SU-DHL-6 (cell line): ENCODE results near the gene DHX38.

ENCODE experiments used
- H2AFZ ChIP-seq: fragments of 200-600 bp; sonication (generic); 2 replicates; pipeline ENCODE4 v1.6.1; 2014; ENCODE audit warnings: low read depth, mild to moderate bottlenecking, moderate library complexity, mixed read lengths, antibody characterized with exemption, low read length; ENCODE audit not compliant: severe bottlenecking
- H3F3A ChIP-seq: fragments of 200-600 bp; shearing (Covaris generic); 2 replicates; pipeline ENCODE4 v1.6.0; 2016; ENCODE audit warnings: antibody characterized with exemption, mild to moderate bottlenecking; ENCODE audit not compliant: insufficient read depth
- H3K27ac ChIP-seq: fragments of 200-600 bp; sonication (generic); 2 replicates; pipeline ENCODE4 v1.5.1; 2016; ENCODE audit warnings: low read depth, mild to moderate bottlenecking, low read length, moderate library complexity, mixed read lengths
- H3K27me3 ChIP-seq: fragments of 200-600 bp; sonication (generic), shearing (Covaris generic); 2 replicates; pipeline ENCODE4 v1.6.0; 2014; ENCODE audit warnings: mild to moderate bottlenecking, low read length
- H3K36me3 ChIP-seq: fragments of 200-600 bp; sonication (generic); 2 replicates; pipeline ENCODE4 v1.6.1; 2014; ENCODE audit warnings: mild to moderate bottlenecking, low read length, mixed read lengths
- H3K4me2 ChIP-seq: fragments of 300-600, 200-600 bp; shearing (Covaris generic), sonication (generic); 2 replicates; pipeline ENCODE4 v1.6.0; 2014; ENCODE audit warnings: low read length, low read depth, mild to moderate bottlenecking; ENCODE audit not compliant: poor library complexity, severe bottlenecking
- H3K4me3 ChIP-seq: fragments of 200-600 bp; sonication (generic); 2 replicates; pipeline ENCODE4 v1.5.1; 2014; ENCODE audit warnings: antibody characterized with exemption, low read length, mild to moderate bottlenecking, mixed read lengths; ENCODE audit not compliant: insufficient read depth, poor library complexity, severe bottlenecking
- H3K79me2 ChIP-seq: fragments of 200-600 bp; sonication (generic); 2 replicates; pipeline ENCODE4 v1.6.1; 2014; ENCODE audit warnings: mild to moderate bottlenecking, low read length, moderate library complexity; ENCODE audit not compliant: insufficient read depth
- H3K9ac ChIP-seq: fragments of 200-600 bp; sonication (generic); 2 replicates; pipeline ENCODE4 v1.7.0; 2014; ENCODE audit warnings: mild to moderate bottlenecking, low read length
- H3K9me2 ChIP-seq: fragments of 200-600 bp; sonication (generic); replicated peaks from 2 replicates; pipeline ENCODE4 v1.6.1; 2014; ENCODE audit warnings: low read length; ENCODE audit not compliant: insufficient read depth
- H3K9me3 ChIP-seq: fragments of 200-600 bp; sonication (generic); 2 replicates; pipeline ENCODE4 v1.6.1; 2014; ENCODE audit warnings: low read length, mixed read lengths; ENCODE audit not compliant: insufficient read depth
- H4K20me1 ChIP-seq: fragments of 200-600 bp; sonication (generic); 2 replicates; pipeline ENCODE4 v1.6.1; 2014; ENCODE audit warnings: low read depth, mild to moderate bottlenecking, antibody characterized with exemption, low read length, moderate library complexity, mixed read lengths
- CTCF ChIP-seq: fragments of 200-600 bp; sonication (generic); IDR thresholded peaks from one replicate; pipeline ENCODE4 v1.5.1; 2017; ENCODE audit warnings: antibody characterized with exemption, mild to moderate bottlenecking, low read length, moderate library complexity; ENCODE audit not compliant: insufficient read depth, poor library complexity, severe bottlenecking
- EZH2phosphoT487 ChIP-seq: fragments of 200-600 bp; sonication (generic), shearing (Covaris generic); conservative IDR thresholded peaks from 2 replicates; pipeline ENCODE4 v1.6.1; 2018; ENCODE audit warnings: mild to moderate bottlenecking, antibody characterized with exemption, low read length, moderate library complexity, mixed read lengths

The DHX38 gene

GRCh38 chr16:72083778-72084404 is 9.8 kb upstream of the DHX38 start:
- H3K27ac ChIP-seq, result no peak overlapping the region
- no peaks in the 10 kb centered on the region for H4K20me1 ChIP-seq
- no peak overlapping the region for H3K4me2 ChIP-seq
- 0 out of 2 replicates have a peak, but pooled peaks cover 6% of the 10 kb centered on the region for H3K9me3 ChIP-seq
- no peaks in the 10 kb centered on the region for H3F3A ChIP-seq
- H3K4me3 ChIP-seq, result no peak overlapping the region
- no peaks in the 10 kb centered on the region for H3K9me2 ChIP-seq
- TF ChIP-seq EZH2phosphoT487, result no peak
- no peak for TF ChIP-seq CTCF
- H3K27me3 ChIP-seq, result no peaks in the 10 kb centered on the region
- H3K9ac ChIP-seq, result no peak overlapping the region
- H3K36me3 ChIP-seq, result peaks cover 15% of the 10 kb centered on the region; the same call in 1 of the 2 replicates
- no peak overlapping the region for H2AFZ ChIP-seq
- no peaks in the 10 kb centered on the region for H3K79me2 ChIP-seq

GRCh38 chr16:72084445-72084844 is 9.2 kb upstream of the DHX38 start:
- Histone ChIP-seq H3K9me2 (no peaks in the 10 kb centered on the region), H3K9ac (no peak overlapping the region), H3F3A (no peaks in the 10 kb centered on the region), H2AFZ (no peak overlapping the region), H3K4me3 (no peak overlapping the region), H3K27ac (no peak overlapping the region), H3K4me2 (no peak overlapping the region), H3K36me3 (peaks cover 18% of the 10 kb centered on the region; the same call in 1 of the 2 replicates), H4K20me1 (no peaks in the 10 kb centered on the region), H3K9me3 (0 out of 2 replicates have a peak, but pooled peaks cover 6% of the 10 kb centered on the region), H3K27me3 (no peaks in the 10 kb centered on the region), H3K79me2 (no peaks in the 10 kb centered on the region)
- TF ChIP-seq EZH2phosphoT487, result no peak

GRCh38 chr16:72085002-72085401 is 8.6 kb upstream of the DHX38 start:
- no peaks in the 10 kb centered on the region for H3K9me2 ChIP-seq
- no peak overlapping the region for H3K4me2 ChIP-seq
- TF ChIP-seq CTCF (no peak), EZH2phosphoT487 (no peak)
- H2AFZ ChIP-seq, result no peak overlapping the region
- H3K9ac ChIP-seq, result no peak overlapping the region
- 0 out of 2 replicates have a peak, but pooled peaks cover 6% of the 10 kb centered on the region for H3K9me3 ChIP-seq
- no peaks in the 10 kb centered on the region for H3K27me3 ChIP-seq
- H3K4me3 ChIP-seq, result no peak overlapping the region
- H3K27ac ChIP-seq, result no peak overlapping the region
- H3K36me3 ChIP-seq, result peaks cover 18% of the 10 kb centered on the region; the same call in 1 of the 2 replicates
- no peaks in the 10 kb centered on the region for H4K20me1 ChIP-seq
- no peaks in the 10 kb centered on the region for H3F3A ChIP-seq
- no peaks in the 10 kb centered on the region for H3K79me2 ChIP-seq

GRCh38 chr16:72091217-72091616 is 2.4 kb upstream of the DHX38 start:
- H3K4me2 ChIP-seq, result peak overlapping the region; percentile 93
- H3F3A ChIP-seq, result no peaks in the 10 kb centered on the region
- no peak for TF ChIP-seq CTCF
- TF ChIP-seq EZH2phosphoT487, result no peak
- H3K27ac ChIP-seq, result no peak overlapping the region
- no peaks in the 10 kb centered on the region for H4K20me1 ChIP-seq
- no peak overlapping the region for H3K4me3 ChIP-seq
- peaks cover 6% of the 10 kb centered on the region; the same call in 1 of the 2 replicates for H3K36me3 ChIP-seq
- no peaks in the 10 kb centered on the region for H3K9me2 ChIP-seq
- no peaks in the 10 kb centered on the region for H3K27me3 ChIP-seq
- H3K9ac ChIP-seq, result no peak overlapping the region
- no peak overlapping the region for H2AFZ ChIP-seq
- peaks cover 45% of the 10 kb centered on the region for H3K79me2 ChIP-seq
- no peaks in the 10 kb centered on the region for H3K9me3 ChIP-seq
